ENCODE results near the gene UGT1A3.

The UGT1A3 gene

DNA sequence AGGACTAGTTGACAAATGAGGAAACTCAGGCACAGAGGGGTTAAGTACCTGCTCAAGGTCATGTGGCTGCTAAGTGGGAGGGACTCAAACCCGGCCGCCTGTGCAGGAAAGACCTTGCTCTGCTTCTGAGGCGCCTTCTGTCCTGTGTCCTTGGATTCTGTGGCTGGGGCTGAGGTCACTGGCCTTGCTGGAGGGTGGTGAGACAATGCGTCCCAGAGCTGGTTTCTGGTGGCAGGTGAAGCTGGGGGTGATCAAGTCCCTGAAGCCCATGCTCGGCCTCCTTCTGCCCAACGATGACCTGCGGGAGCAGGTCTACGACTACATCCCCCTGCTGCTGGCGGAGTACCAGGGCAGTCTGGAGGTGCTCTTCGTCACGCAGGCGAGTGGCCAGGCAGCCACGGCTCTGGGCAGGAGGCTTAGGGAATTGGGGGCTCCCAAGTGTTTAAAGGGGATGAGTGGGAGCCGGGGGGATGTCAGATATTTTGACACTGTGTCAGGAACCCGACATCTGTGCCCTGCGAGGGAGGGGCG is 65.4 kb downstream of the UGT1A3 start:
- no peak overlapping the region for H3K4me3 ChIP-seq (replicated peaks; ENCODE audit: low read depth, low read length)
- DNase-seq (ENCODE audit: low read depth) = no peak
- TF ChIP-seq, protein P1, sequence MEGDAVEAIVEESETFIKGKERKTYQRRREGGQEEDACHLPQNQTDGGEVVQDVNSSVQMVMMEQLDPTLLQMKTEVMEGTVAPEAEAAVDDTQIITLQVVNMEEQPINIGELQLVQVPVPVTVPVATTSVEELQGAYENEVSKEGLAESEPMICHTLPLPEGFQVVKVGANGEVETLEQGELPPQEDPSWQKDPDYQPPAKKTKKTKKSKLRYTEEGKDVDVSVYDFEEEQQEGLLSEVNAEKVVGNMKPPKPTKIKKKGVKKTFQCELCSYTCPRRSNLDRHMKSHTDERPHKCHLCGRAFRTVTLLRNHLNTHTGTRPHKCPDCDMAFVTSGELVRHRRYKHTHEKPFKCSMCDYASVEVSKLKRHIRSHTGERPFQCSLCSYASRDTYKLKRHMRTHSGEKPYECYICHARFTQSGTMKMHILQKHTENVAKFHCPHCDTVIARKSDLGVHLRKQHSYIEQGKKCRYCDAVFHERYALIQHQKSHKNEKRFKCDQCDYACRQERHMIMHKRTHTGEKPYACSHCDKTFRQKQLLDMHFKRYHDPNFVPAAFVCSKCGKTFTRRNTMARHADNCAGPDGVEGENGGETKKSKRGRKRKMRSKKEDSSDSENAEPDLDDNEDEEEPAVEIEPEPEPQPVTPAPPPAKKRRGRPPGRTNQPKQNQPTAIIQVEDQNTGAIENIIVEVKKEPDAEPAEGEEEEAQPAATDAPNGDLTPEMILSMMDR (IDR thresholded peaks at IDR 0.05; ENCODE audit: low read length, missing control alignments) = no peak

DNA sequence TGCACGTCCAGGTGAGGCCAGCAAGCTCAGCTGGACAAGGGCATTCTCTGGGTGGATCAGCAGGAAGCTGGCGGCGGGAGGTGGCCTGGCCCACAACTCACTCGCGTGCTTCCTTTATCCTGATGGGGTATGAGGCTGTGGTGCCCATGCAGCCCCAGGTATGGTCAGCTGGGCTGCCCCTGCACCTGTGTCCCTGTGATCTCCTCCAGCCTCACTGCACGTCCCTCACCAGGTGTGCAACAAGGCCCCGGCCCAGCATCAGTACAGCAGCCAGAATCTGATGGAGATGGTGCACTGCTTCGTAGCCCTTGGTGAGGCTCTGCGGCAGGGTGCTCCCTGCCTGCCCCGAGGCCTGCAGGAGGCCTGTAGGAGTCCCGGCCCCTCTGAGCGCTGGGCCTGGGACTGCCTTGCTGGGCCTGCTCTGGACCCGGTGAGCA is 66.9 kb downstream of the UGT1A3 start:
- DNase-seq (ENCODE audit: low read depth) = no peak
- TF ChIP-seq, protein P1 (IDR thresholded peaks at IDR 0.05; ENCODE audit: low read length, missing control alignments) = no peak
- no peak overlapping the region for H3K4me3 ChIP-seq (replicated peaks; ENCODE audit: low read depth, low read length)

DNA sequence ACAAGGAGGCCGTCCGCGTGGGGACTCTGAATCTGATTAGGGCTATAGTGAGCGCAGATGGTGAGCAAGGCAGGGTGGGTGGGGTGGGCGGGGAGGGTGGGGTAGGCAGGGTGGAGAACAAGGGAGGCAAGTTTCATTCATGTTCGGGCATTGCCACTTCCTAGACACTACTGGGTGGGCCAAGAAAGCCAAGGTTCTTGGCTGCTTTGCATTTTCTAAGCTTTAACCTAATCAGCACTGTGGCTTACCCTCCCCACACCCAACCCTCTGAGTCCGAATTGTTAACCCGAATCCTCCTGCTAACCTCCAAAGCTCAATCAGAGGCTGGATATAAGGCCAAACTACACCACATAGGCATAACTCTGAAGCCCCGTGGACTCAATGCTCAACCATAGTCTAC is 67.4 kb downstream of the UGT1A3 start:
- TF ChIP-seq, protein P1 (IDR thresholded peaks at IDR 0.05; ENCODE audit: low read length, missing control alignments) = no peak
- no peak overlapping the region for H3K4me3 ChIP-seq (replicated peaks; ENCODE audit: low read depth, low read length)

DNA sequence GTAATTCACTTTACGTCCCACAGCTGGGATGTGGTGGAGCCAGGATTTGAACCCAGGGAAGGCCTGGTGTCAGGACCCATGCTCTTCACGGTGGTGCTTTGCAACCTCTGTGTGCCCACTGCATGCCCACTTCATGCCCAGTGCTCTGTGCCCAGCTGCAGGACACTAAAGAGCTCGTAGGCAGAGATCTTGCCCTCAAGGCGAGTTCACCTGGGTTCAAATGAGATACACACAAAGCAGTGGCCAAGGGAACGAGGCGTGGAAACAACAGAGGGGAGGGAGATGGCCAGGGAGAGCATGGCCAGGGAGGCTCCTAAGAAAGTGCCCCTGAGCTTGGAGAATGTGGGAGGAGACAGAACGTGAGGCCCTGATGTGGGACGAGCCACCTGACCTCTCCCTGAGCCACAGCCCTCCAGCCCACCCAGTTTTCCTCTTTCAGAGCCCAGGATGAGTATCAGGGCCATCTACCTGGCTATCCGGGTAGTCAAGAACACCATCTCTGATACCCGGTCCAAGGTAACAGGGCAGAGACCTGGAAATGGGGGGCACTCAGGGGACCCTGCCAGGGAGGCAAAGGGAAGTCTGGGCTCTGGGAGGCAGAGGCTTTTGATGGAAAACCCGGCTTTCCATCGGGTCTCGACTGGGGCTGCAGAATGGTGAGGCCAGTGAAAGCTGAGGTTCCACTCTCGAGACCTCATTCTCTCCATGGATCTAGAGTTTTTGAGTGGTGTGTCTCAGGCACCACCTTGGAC is 69.7 kb downstream of the UGT1A3 start:
- DNase-seq (ENCODE audit: low read depth) = no peak
- TF ChIP-seq, protein P1 (IDR thresholded peaks at IDR 0.05; ENCODE audit: low read length, missing control alignments) = no peak
- H3K4me3 ChIP-seq (replicated peaks; ENCODE audit: low read depth, low read length) = no peak overlapping the region

More for the DNA sequence above, 67.4 kb downstream of the UGT1A3 start:
- no peak for DNase-seq (ENCODE audit: low read depth)

DNA sequence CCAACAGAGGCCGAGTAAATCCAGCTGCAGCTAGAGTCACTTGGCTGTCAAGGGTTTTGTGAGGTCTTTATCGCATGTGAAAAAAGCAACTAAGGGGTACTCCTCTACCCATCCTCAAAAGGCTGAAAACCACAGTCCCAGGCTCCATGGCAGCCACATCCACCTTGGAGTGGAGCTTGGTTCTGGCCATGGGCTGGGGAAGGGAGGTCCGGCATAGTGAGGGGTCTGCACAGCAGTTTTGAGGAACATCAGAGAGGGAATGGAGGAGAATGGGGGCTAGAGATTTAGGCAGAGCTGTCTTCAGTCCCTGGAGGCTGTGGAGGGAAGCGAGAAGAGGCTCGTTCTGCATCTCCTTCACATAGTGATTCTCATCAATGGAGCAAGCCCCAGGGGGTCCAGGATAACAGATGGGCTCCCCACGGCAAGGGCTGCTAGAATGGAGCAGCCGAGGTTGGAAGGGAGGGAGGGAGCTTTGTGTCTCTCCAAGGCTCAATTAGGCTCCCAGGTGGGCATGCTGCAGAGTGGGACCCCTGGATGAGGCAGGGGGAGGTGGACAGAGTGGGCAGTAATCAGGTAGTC is 70.3 kb downstream of the UGT1A3 start:
- H3K4me3 ChIP-seq (replicated peaks; ENCODE audit: low read depth, low read length) = no peak overlapping the region
- DNase-seq (ENCODE audit: low read depth) = no peak
- TF ChIP-seq, protein P1 (IDR thresholded peaks at IDR 0.05; ENCODE audit: low read length, missing control alignments) = no peak

GRCh38 chr2:233799716-233800115 is 70.9 kb downstream of the UGT1A3 start:
- no peak overlapping the region for H3K4me3 ChIP-seq (replicated peaks; ENCODE audit: low read depth, low read length)
- DNase-seq (ENCODE audit: low read depth) = no peak
- TF ChIP-seq, protein P1 (IDR thresholded peaks at IDR 0.05; ENCODE audit: low read length, missing control alignments) = no peak

Measured in fibroblast of pulmonary artery (primary cell).